GM18867 (cell line): ENCODE measurements around the gene POGZ.

Experiments
- ATAC-seq: cut with Tn5 transposase; IDR thresholded peaks from one replicate; pipeline ENCODE4 v1.9.1; 2021; ENCODE audit warnings: mild to moderate bottlenecking, moderate library complexity; ENCODE audit not compliant: unreplicated experiment

Gene POGZ

GRCh38 chr1:151372058-151372934 lies 87.0 kb downstream of the POGZ start, which contains the start of gene SELENBP1:
TSS of gene SELENBP1 (minus strand) at chr1:151372705. CDS start at chr1:151372641, 64 bp downstream.
- no peak for ATAC-seq

- ATAC-seq: no peak
Observed at GRCh38 chr1:151371370-151372057, 87.8 kb downstream of the POGZ start.

- no peak for ATAC-seq
Observed at GRCh38 chr1:151370211-151370911, 88.9 kb downstream of the POGZ start.

- no peak for ATAC-seq
Observed at GRCh38 chr1:151369621-151370048, 89.7 kb downstream of the POGZ start.

GRCh38 chr1:151369302-151369610 lies 90.0 kb downstream of the POGZ start:
- ATAC-seq: no peak

- ATAC-seq: no peak
Observed at GRCh38 chr1:151368393-151369301, 90.6 kb downstream of the POGZ start.

- no peak for ATAC-seq
Observed at GRCh38 chr1:151367658-151368392, 91.5 kb downstream of the POGZ start.

GRCh38 chr1:151364996-151365395 lies 94.3 kb downstream of the POGZ start:
- ATAC-seq: no peak

- no peak for ATAC-seq
Observed at GRCh38 chr1:151362308-151363155, 96.8 kb downstream of the POGZ start.

- no peak for ATAC-seq
Observed at GRCh38 chr1:151361883-151362282, 97.4 kb downstream of the POGZ start.

- no peak for ATAC-seq
Observed at GRCh38 chr1:151356696-151357095, 102.6 kb downstream of the POGZ start.
